GM12891 (cell line): ENCODE data around the gene ZBTB24.

Experiments
- DNase-seq: peaks from one replicate; pipeline ENCODE4 v3.0.0; 2011; ENCODE audit warnings: low spot score; ENCODE audit not compliant: insufficient read length
- FAIRE-seq: peaks from 2 replicates; lab custom pipeline; 2011; peaks lifted over from hg19 to GRCh38; lab: Jason Lieb, UNC
- PAX5 ChIP-seq: IDR thresholded peaks from 2 replicates; pipeline ENCODE4 v1.6.1; 2011; ENCODE audit warnings: low read length, moderate library complexity, mild to moderate bottlenecking; ENCODE audit not compliant: insufficient read depth, severe bottlenecking
- POLR2A ChIP-seq: IDR thresholded peaks from 2 replicates; pipeline ENCODE4 v1.6.1; 2011; ENCODE audit warnings: low read depth, low read length, control low read depth
- POLR2AphosphoS5 ChIP-seq: IDR thresholded peaks from 2 replicates; pipeline ENCODE4 v1.6.1; 2011; ENCODE audit warnings: low read depth, low read length, control low read depth
- POU2F2 ChIP-seq: IDR thresholded peaks from 2 replicates; pipeline ENCODE4 v1.6.1; 2011; ENCODE audit warnings: low read depth, mild to moderate bottlenecking, control low read depth, low read length, moderate library complexity
- SPI1 ChIP-seq: IDR thresholded peaks from 2 replicates; pipeline ENCODE4 v1.6.1; 2011; ENCODE audit warnings: low read depth, low read length, control low read depth
- TAF1 ChIP-seq: IDR thresholded peaks from 2 replicates; pipeline ENCODE4 v1.6.1; 2011; ENCODE audit warnings: low read depth, low read length, control low read depth

Gene ZBTB24

GRCh38 chr6:109483735-109484057 is 677 bp upstream of the ZBTB24 start:
- no peak for DNase-seq
- no peak for TF ChIP-seq POU2F2
- TF ChIP-seq POLR2AphosphoS5, result no peak
- TF ChIP-seq TAF1, result no peak
- TF ChIP-seq SPI1, result no peak
- TF ChIP-seq POLR2A, result no peak
- no peak for TF ChIP-seq PAX5
- no peak for FAIRE-seq

DNA sequence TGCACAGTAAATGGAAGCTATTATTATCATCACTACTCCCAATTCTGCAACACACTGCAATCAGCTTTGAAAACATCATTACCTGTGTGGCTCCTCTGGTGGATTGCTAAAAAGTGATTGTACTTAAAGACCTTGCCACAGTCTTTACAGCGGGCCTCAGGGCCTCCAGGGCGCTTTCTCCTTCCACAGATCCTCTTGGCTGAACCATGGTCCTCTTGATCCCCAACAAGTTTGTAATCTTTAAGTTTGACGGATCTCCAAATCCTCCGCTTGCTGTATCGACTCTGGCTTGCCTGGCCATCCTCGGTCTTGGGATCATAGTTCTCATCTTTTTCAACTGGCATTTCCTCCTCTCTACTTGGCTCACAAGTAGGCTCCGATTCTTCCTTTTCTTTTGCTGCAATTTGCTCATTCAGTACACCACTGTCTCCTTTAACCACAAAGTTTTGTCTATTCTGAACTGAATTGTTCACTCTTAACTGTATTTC is 2.0 kb downstream of the ZBTB24 start:
- FAIRE-seq, result no peak
- TF ChIP-seq POLR2A, result no peak
- TF ChIP-seq PAX5, result no peak
- no peak for TF ChIP-seq TAF1
- TF ChIP-seq POU2F2, result no peak
- TF ChIP-seq POLR2AphosphoS5, result no peak
- TF ChIP-seq SPI1, result no peak
- DNase-seq, result no peak

- FAIRE-seq (no peak), DNase-seq (no peak)
- no peak for TF ChIP-seq POLR2AphosphoS5
- no peak for TF ChIP-seq POU2F2
- no peak for TF ChIP-seq TAF1
Observed at GRCh38 chr6:109478841-109479624, 4.0 kb downstream of the ZBTB24 start.

DNA sequence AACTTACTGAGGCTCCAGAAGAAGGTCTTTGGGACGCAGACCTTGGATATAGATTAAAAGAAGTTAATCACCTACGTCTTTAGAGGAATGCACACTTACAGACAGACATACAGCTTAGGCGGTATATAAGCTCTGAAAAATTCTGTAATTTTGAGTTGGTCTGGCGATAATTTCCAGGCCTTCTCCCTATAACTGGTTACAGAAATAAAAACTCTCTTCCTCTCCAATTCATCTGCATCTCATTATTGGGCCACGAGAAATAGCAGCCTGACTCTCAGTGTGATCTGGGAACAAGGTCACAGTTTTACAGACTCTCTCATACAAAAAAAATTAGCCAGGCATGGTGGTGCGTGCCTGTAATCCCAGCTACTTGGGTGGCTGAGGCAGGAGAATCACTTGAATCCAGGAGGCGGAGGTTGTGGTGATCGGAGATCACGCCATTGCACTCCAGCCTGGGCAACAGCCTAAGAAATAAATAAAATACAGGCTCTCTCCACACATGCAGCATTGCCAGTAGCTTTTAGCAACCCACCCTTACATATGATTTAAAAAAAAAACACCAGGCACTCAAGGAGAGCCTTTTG is 4.7 kb downstream of the ZBTB24 start:
- DNase-seq (no peak), FAIRE-seq (no peak)
- no peak for TF ChIP-seq POLR2AphosphoS5
- TF ChIP-seq TAF1, result no peak
- TF ChIP-seq POLR2A, result no peak

- TF ChIP-seq PAX5 (no peak), POU2F2 (no peak), POLR2AphosphoS5 (no peak), POLR2A (no peak), TAF1 (no peak), SPI1 (no peak)
- no peak for DNase-seq
- FAIRE-seq, result no peak
Observed at GRCh38 chr6:109477725-109478124, 5.3 kb downstream of the ZBTB24 start.

- no peak for DNase-seq
- TF ChIP-seq POLR2AphosphoS5 (no peak), POLR2A (no peak), TAF1 (no peak), PAX5 (no peak), POU2F2 (no peak), SPI1 (no peak)
- FAIRE-seq, result no peak
Observed at GRCh38 chr6:109477184-109477583, 5.8 kb downstream of the ZBTB24 start.

- DNase-seq, result no peak
- no peak for TF ChIP-seq TAF1
- FAIRE-seq, result no peak
Observed at GRCh38 chr6:109475625-109476024, 7.4 kb downstream of the ZBTB24 start.

DNA sequence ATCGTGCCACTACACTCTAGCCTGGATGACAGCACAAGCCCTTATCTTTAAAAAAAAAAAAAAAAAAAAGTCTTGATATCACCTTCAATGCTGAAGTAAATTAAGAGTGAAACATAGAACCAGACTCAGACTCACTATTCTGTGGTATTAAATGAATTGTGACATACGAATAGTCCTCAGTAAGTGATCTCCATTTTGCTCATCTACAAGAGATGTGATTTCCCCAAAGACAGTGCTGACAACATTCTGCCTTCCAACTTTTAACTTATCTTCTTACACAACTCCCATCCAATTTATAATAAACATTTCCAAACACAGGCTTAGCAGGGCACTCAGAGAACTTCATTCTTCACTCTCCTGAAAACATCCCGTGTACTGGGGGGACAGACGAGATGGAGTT is 8.0 kb downstream of the ZBTB24 start:
- no peak for DNase-seq
- TF ChIP-seq PAX5, result no peak
- TF ChIP-seq SPI1, result no peak
- no peak for TF ChIP-seq POU2F2
- no peak for TF ChIP-seq POLR2A
- FAIRE-seq, result no peak

DNA sequence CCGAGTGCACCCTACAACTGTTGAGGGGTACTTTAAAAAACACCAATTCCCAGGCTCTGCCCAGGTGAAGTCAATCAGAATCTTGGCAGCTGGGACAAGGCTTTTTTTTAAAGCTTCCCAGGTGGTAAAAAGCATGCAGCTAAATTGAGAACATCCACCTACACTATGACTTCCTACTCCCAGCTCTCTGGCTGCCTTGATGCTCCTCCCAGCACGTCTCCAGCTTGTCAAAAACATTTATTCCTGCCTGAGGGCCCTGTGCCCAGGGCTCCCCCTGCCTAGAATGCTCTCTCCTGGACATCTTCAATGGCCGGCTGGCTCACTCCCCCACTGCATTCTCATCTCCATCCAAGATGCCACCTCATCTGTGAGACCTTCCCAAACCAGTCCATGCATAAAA is 9.9 kb downstream of the ZBTB24 start:
- FAIRE-seq (no peak), DNase-seq (no peak)
- no peak for TF ChIP-seq POU2F2
- TF ChIP-seq SPI1, result no peak
- TF ChIP-seq POLR2AphosphoS5, result no peak
- TF ChIP-seq PAX5, result no peak
- no peak for TF ChIP-seq TAF1
- no peak for TF ChIP-seq POLR2A

GRCh38 chr6:109472132-109472995 is 10.7 kb downstream of the ZBTB24 start:
- DNase-seq, result no peak

More at GRCh38 chr6:109472132-109472995, 10.7 kb downstream of the ZBTB24 start:
- TF ChIP-seq POU2F2 (no peak), TAF1 (no peak), SPI1 (peak; percentile 56), POLR2AphosphoS5 (no peak), POLR2A (no peak), PAX5 (no peak)
- FAIRE-seq, result peak; percentile 26
